ENCODE results near the gene CLCN1. TPM values are rescaled to one million over a fixed set of nuclear protein-coding genes. Genes with fewer than 3 reads are reported as not detected.

CLCN1 gene
- total RNA-seq, 3 donors from 2014 or later (not counting 1 experiment from before 2014, with no cell fraction given): 0.16 to 0.19 TPM; not detected in 1

DNA sequence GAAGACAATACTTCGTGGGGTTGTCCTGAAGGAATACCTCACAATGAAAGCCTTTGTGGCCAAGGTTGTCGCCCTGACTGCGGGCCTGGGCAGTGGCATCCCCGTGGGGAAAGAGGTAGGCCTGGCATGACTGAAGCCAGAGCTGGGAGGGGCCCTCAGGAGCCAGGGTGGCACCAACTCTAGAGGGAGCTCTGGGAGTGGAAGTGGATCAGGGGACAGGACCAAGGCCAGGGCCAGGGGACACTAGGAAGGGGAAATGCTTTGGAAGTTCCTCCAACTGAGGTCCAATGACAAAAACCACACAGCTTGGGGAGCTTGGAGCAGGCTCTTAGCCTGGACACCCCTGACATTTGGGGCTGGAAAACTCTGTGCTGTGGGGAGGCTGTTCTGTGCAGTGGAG, 5.8 kb downstream of the CLCN1 start:
- TF ChIP-seq, protein P1, sequence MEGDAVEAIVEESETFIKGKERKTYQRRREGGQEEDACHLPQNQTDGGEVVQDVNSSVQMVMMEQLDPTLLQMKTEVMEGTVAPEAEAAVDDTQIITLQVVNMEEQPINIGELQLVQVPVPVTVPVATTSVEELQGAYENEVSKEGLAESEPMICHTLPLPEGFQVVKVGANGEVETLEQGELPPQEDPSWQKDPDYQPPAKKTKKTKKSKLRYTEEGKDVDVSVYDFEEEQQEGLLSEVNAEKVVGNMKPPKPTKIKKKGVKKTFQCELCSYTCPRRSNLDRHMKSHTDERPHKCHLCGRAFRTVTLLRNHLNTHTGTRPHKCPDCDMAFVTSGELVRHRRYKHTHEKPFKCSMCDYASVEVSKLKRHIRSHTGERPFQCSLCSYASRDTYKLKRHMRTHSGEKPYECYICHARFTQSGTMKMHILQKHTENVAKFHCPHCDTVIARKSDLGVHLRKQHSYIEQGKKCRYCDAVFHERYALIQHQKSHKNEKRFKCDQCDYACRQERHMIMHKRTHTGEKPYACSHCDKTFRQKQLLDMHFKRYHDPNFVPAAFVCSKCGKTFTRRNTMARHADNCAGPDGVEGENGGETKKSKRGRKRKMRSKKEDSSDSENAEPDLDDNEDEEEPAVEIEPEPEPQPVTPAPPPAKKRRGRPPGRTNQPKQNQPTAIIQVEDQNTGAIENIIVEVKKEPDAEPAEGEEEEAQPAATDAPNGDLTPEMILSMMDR (IDR thresholded peaks at IDR 0.05): no peak
- H3K4me1 Mint-ChIP-seq: peaks cover 17 to 23% of the 10 kb centered on the region in 2 donors
- Histone ChIP-seq H3K27me3 (ENCODE audit: control insufficient read depth, insufficient read depth, low read length) (no peaks in the 10 kb centered on the region), H3K4me1 (ENCODE audit: control insufficient read depth, insufficient read depth, low read length) (no peaks in the 10 kb centered on the region), H3K9me3 (ENCODE audit: control insufficient read depth, insufficient read depth, low read length) (no peaks in the 10 kb centered on the region), H3K27ac (ENCODE audit: low read length) (no peak overlapping the region), H3K4me3 (ENCODE audit: low read length) (no peak overlapping the region), H3K36me3 (ENCODE audit: control insufficient read depth, insufficient read depth, low read length) (no peaks in the 10 kb centered on the region)
- H3K27ac Mint-ChIP-seq: no peak overlapping the region
- H3K27me3 Mint-ChIP-seq (ENCODE audit: low read depth in 2 of 2): no peaks in the 10 kb centered on the region
- intact Hi-C loops (cut with micrococcal nuclease): no loop called here
- H3K9me3 Mint-ChIP-seq: no peaks in the 10 kb centered on the region
- H3K4me3 Mint-ChIP-seq: no peak overlapping the region
- 86% methylated on average over 4 of the region's 4 CpGs for WGBS (ENCODE audit: insufficient coverage)
- no peak for ATAC-seq
- peak in 1 of 2 donors; percentile 16 for DNase-seq
- no peaks in the 10 kb centered on the region for H3K36me3 Mint-ChIP-seq

DNA sequence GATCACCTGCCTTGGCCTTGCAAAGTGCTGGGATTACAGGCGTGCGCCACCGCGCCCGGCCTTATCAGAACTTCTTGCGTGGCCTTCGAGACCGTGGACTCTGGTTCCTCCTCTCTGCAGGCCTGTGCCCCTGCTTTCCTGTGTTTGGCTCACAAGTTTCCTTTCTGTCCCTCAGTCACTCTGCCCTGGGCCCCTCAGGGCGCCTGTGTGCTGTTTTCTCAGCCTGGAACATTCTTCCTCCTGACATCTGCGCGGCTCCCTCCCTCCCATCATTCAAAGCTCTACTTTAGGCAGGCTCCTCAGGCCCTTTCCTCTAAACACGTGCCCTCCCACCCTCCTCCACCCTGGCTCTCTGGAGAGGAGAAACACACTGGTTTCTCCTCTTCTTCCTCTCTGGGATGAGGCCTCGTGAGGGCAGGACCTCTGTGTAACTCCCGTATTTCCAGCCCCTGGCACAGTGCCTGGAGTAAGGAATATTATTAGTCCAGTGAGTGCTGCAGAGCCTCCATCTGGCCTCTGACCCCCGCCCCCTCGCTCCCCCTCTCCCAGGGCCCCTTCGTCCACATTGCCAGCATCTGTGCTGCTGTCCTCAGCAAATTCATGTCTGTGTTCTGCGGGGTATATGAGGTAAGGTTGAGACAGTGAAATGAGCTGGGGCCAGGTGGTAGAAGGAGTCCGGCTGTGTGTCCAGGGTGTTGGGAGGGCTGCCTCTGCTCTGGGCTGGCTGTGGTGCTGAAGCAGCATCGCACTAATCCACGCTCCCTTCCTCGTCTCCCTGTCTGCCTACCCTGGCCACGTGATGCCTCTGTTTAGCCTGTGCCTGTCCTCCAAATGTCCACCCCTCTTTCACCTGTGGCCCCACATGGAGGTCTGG, 7.1 kb downstream of the CLCN1 start:
- H3K9me3 ChIP-seq (ENCODE audit: control insufficient read depth, insufficient read depth, low read length): no peaks in the 10 kb centered on the region
- 85% methylated on average over 23 of the region's 23 CpGs for WGBS (ENCODE audit: insufficient coverage)
- no peaks in the 10 kb centered on the region for H3K4me1 ChIP-seq (ENCODE audit: control insufficient read depth, insufficient read depth, low read length)
- H3K36me3 ChIP-seq (ENCODE audit: control insufficient read depth, insufficient read depth, low read length): no peaks in the 10 kb centered on the region
- Mint-ChIP-seq H3K9me3 (no peaks in the 10 kb centered on the region), H3K27ac (no peak overlapping the region), H3K27me3 (ENCODE audit: low read depth in 2 of 2) (no peaks in the 10 kb centered on the region), H3K4me3 (no peak overlapping the region), H3K4me1 (peaks cover 17 to 23% of the 10 kb centered on the region in 2 donors), H3K36me3 (no peaks in the 10 kb centered on the region)
- no peak overlapping the region for H3K4me3 ChIP-seq (ENCODE audit: low read length)
- DNase-seq (no peak), ATAC-seq (no peak)
- no peak overlapping the region for H3K27ac ChIP-seq (ENCODE audit: low read length)
- no peaks in the 10 kb centered on the region for H3K27me3 ChIP-seq (ENCODE audit: control insufficient read depth, insufficient read depth, low read length)
- intact Hi-C loops (cut with micrococcal nuclease): no loop called here
- TF ChIP-seq, protein P1 (IDR thresholded peaks at IDR 0.05): no peak

DNA sequence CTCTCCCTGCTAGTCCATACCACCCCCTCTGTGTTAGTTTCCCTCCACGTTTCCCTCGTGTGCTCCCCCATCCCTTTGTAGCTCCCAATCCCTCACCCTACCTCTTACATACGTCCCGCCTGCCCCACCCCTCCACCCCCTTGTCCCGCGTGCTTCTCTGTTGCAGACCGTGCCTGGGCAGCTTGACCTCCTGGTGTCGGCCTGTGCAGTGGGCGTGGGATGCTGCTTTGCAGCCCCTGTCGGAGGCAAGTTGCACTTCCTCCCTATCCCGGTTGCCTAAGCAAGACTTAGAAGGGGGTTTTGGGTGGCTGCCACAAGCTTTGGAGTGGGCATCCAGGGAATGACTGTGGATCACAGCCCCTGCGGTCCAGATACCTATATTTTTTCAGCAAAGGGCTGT, 7.7 kb downstream of the CLCN1 start:
- H3K36me3 Mint-ChIP-seq: no peaks in the 10 kb centered on the region
- H3K4me1 Mint-ChIP-seq: peaks cover 17 to 23% of the 10 kb centered on the region in 2 donors
- H3K4me3 ChIP-seq (ENCODE audit: low read length): no peak overlapping the region
- no peaks in the 10 kb centered on the region for H3K9me3 ChIP-seq (ENCODE audit: control insufficient read depth, insufficient read depth, low read length)
- DNase-seq: no peak
- no peak overlapping the region for H3K27ac Mint-ChIP-seq
- H3K27ac ChIP-seq (ENCODE audit: low read length): no peak overlapping the region
- H3K9me3 Mint-ChIP-seq: no peaks in the 10 kb centered on the region
- no peak overlapping the region for H3K4me3 Mint-ChIP-seq
- no peak for ATAC-seq
- intact Hi-C loops (cut with micrococcal nuclease): no loop called here
- WGBS (ENCODE audit: insufficient coverage): 88% methylated on average over 12 of the region's 12 CpGs
- no peaks in the 10 kb centered on the region for H3K27me3 Mint-ChIP-seq (ENCODE audit: low read depth in 2 of 2)
- TF ChIP-seq, protein P1 (IDR thresholded peaks at IDR 0.05): no peak
- no peaks in the 10 kb centered on the region for H3K36me3 ChIP-seq (ENCODE audit: control insufficient read depth, insufficient read depth, low read length)
- no peaks in the 10 kb centered on the region for H3K27me3 ChIP-seq (ENCODE audit: control insufficient read depth, insufficient read depth, low read length)
- H3K4me1 ChIP-seq (ENCODE audit: control insufficient read depth, insufficient read depth, low read length): no peaks in the 10 kb centered on the region
